Measurements from ENCODE around the gene HSPB7.

DNA sequence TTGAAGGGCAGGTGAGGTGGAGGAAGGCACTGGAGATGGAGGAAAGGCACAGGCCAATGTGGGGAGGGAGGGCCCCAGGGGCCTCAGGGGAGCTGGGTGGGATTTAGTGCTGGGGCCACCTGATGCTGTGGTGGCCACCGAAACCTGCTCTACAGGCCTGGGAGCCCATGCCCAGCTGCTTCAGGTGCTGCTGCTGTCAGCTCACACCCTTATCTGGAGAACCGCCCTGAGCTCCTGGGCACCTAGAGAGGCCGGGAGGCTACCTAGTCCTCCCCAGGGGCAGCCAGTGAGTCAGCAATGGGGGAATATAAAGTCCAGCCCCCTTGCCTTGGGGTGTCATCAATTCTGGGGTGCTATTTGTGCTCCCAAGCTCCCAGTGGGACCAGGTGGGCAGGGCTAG, 43.4 kb upstream of the HSPB7 start:
- TF ChIP-seq SPI1 (IDR thresholded peaks at IDR 0.05; ENCODE audit: borderline replicate concordance, low read depth) = no peak
- TF ChIP-seq, protein P1, sequence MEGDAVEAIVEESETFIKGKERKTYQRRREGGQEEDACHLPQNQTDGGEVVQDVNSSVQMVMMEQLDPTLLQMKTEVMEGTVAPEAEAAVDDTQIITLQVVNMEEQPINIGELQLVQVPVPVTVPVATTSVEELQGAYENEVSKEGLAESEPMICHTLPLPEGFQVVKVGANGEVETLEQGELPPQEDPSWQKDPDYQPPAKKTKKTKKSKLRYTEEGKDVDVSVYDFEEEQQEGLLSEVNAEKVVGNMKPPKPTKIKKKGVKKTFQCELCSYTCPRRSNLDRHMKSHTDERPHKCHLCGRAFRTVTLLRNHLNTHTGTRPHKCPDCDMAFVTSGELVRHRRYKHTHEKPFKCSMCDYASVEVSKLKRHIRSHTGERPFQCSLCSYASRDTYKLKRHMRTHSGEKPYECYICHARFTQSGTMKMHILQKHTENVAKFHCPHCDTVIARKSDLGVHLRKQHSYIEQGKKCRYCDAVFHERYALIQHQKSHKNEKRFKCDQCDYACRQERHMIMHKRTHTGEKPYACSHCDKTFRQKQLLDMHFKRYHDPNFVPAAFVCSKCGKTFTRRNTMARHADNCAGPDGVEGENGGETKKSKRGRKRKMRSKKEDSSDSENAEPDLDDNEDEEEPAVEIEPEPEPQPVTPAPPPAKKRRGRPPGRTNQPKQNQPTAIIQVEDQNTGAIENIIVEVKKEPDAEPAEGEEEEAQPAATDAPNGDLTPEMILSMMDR (IDR thresholded peaks at IDR 0.05; ENCODE audit: insufficient read depth, low read length) = no peak
- TF ChIP-seq POLR2AphosphoS5 (IDR thresholded peaks at IDR 0.05; ENCODE audit: low read depth) = no peak
- TF ChIP-seq, protein P2, sequence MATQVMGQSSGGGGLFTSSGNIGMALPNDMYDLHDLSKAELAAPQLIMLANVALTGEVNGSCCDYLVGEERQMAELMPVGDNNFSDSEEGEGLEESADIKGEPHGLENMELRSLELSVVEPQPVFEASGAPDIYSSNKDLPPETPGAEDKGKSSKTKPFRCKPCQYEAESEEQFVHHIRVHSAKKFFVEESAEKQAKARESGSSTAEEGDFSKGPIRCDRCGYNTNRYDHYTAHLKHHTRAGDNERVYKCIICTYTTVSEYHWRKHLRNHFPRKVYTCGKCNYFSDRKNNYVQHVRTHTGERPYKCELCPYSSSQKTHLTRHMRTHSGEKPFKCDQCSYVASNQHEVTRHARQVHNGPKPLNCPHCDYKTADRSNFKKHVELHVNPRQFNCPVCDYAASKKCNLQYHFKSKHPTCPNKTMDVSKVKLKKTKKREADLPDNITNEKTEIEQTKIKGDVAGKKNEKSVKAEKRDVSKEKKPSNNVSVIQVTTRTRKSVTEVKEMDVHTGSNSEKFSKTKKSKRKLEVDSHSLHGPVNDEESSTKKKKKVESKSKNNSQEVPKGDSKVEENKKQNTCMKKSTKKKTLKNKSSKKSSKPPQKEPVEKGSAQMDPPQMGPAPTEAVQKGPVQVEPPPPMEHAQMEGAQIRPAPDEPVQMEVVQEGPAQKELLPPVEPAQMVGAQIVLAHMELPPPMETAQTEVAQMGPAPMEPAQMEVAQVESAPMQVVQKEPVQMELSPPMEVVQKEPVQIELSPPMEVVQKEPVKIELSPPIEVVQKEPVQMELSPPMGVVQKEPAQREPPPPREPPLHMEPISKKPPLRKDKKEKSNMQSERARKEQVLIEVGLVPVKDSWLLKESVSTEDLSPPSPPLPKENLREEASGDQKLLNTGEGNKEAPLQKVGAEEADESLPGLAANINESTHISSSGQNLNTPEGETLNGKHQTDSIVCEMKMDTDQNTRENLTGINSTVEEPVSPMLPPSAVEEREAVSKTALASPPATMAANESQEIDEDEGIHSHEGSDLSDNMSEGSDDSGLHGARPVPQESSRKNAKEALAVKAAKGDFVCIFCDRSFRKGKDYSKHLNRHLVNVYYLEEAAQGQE (IDR thresholded peaks at IDR 0.05; ENCODE audit: insufficient replicate concordance, low read depth) = no peak

Measured in HL-60 (cell line).